HUDEP-2 (cell line): ENCODE data around the gene NR1H3.

Experiments used
- DNase-seq, 76 experiments: peaks; one replicate each; lab custom pipeline; 2025; ENCODE audit not compliant: unreplicated experiment in 76 of 76; lab: John Stamatoyannopoulos, UW

The NR1H3 gene

GRCh38 chr11:47269002-47269828 is 11.4 kb downstream of the NR1H3 start:
- peak in 71 of 76 experiments; percentile 8 to 86 (median 70) for DNase-seq

GRCh38 chr11:47269829-47270305 is 12.1 kb downstream of the NR1H3 start, which contains the start of gene MADD:
TSS of gene MADD (plus strand) at chr11:47270133.
- DNase-seq: peak in 69 of 76 experiments; percentile 22 to 84 (median 68)

GRCh38 chr11:47270331-47271271 is 12.8 kb downstream of the NR1H3 start:
- DNase-seq: peak in 10 of 76 experiments; percentile 5 to 34 (median 18)

GRCh38 chr11:47271328-47271727 is 13.5 kb downstream of the NR1H3 start:
- DNase-seq: no peak

GRCh38 chr11:47271961-47272661 is 14.3 kb downstream of the NR1H3 start:
- DNase-seq: peak in 1 of 76 experiments; percentile 6

GRCh38 chr11:47272706-47273105 is 14.9 kb downstream of the NR1H3 start:
- peak in 3 of 76 experiments; percentile 3 to 19 (median 12) for DNase-seq

- DNase-seq: no peak
These were observed 16.9 kb downstream of the NR1H3 start for GRCh38 chr11:47274495-47275235.

GRCh38 chr11:47276923-47277322 is 19.1 kb downstream of the NR1H3 start:
- DNase-seq: no peak

- peak in 16 of 76 experiments; percentile 1 to 46 (median 17) for DNase-seq
These were observed 20.3 kb downstream of the NR1H3 start for GRCh38 chr11:47278058-47278457.

GRCh38 chr11:47278769-47279168 is 21.0 kb downstream of the NR1H3 start:
- no peak for DNase-seq

GRCh38 chr11:47280099-47280498 is 22.3 kb downstream of the NR1H3 start:
- DNase-seq: no peak

GRCh38 chr11:47280860-47281259 is 23.1 kb downstream of the NR1H3 start:
- no peak for DNase-seq

- no peak for DNase-seq
These were observed 24.7 kb downstream of the NR1H3 start for GRCh38 chr11:47282462-47282861.

- no peak for DNase-seq
These were observed 26.4 kb downstream of the NR1H3 start for GRCh38 chr11:47284151-47284550.

GRCh38 chr11:47285969-47286770 is 28.4 kb downstream of the NR1H3 start:
- DNase-seq: no peak

GRCh38 chr11:47288066-47288465 is 30.3 kb downstream of the NR1H3 start:
- DNase-seq: no peak

- no peak for DNase-seq
These were observed 32.1 kb downstream of the NR1H3 start for GRCh38 chr11:47289856-47290255.

GRCh38 chr11:47295385-47295784 is 37.6 kb downstream of the NR1H3 start:
- no peak for DNase-seq

- no peak for DNase-seq
These were observed 38.2 kb downstream of the NR1H3 start for GRCh38 chr11:47296045-47296444.
